HG03097 (cell line): ENCODE measurements around the gene ZDHHC14.
"Not testable (repeated sequence)": the region's sequence is repeated elsewhere in the genome, so short reads cannot be mapped to it uniquely, and the experiment has no call there.

Experiments
- ATAC-seq: cut with Tn5 transposase; IDR thresholded peaks from one replicate; pipeline ENCODE4 v1.9.1; 2021; ENCODE audit not compliant: unreplicated experiment, low FRiP score

ZDHHC14 gene

GRCh38 chr6:157561414-157561790, 180.4 kb downstream of the ZDHHC14 start:
- peak; percentile 11 for ATAC-seq

- ATAC-seq, result peak; percentile 39
These were observed 181.2 kb downstream of the ZDHHC14 start for GRCh38 chr6:157561929-157562810.

- ATAC-seq, result no peak
These were observed 182.0 kb downstream of the ZDHHC14 start for GRCh38 chr6:157562997-157563396.

GRCh38 chr6:157563611-157564284, 182.8 kb downstream of the ZDHHC14 start:
- peak; percentile 57 for ATAC-seq

GRCh38 chr6:157568702-157569101, 187.7 kb downstream of the ZDHHC14 start:
- ATAC-seq, result no peak

GRCh38 chr6:157569543-157569942, 188.6 kb downstream of the ZDHHC14 start:
- peak; percentile 43 for ATAC-seq

- ATAC-seq, result no peak
These were observed 189.1 kb downstream of the ZDHHC14 start for GRCh38 chr6:157570104-157570503.

- ATAC-seq, result no peak
These were observed 189.8 kb downstream of the ZDHHC14 start for GRCh38 chr6:157570752-157571151.

- peak; percentile 42 for ATAC-seq
These were observed 190.3 kb downstream of the ZDHHC14 start for GRCh38 chr6:157571269-157571668.

GRCh38 chr6:157571950-157572349, 191.0 kb downstream of the ZDHHC14 start:
- no peak for ATAC-seq

GRCh38 chr6:157574851-157575424, 193.9 kb downstream of the ZDHHC14 start:
- no peak for ATAC-seq

GRCh38 chr6:157575436-157576145, 194.6 kb downstream of the ZDHHC14 start:
- no peak for ATAC-seq

GRCh38 chr6:157576991-157577390, 196.0 kb downstream of the ZDHHC14 start:
- not testable (repeated sequence) for ATAC-seq

- not testable (repeated sequence) for ATAC-seq
These were observed 197.5 kb downstream of the ZDHHC14 start for GRCh38 chr6:157578527-157578926.

GRCh38 chr6:157579467-157580031, 198.6 kb downstream of the ZDHHC14 start:
- no peak for ATAC-seq

GRCh38 chr6:157584036-157584435, 203.0 kb downstream of the ZDHHC14 start:
- no peak for ATAC-seq

- ATAC-seq, result no peak
These were observed 204.5 kb downstream of the ZDHHC14 start for GRCh38 chr6:157585274-157586087.

GRCh38 chr6:157586088-157586414, 205.1 kb downstream of the ZDHHC14 start:
- ATAC-seq, result no peak

- no peak for ATAC-seq
These were observed 205.6 kb downstream of the ZDHHC14 start for GRCh38 chr6:157586476-157587126.
